ENCODE measurements around the gene CENATAC. TPM values are rescaled to one million over a fixed set of nuclear protein-coding genes. Genes with fewer than 3 reads are reported as not detected.
A peak's percentile ranks its signal among the peaks of the same experiment; 100 is the strongest.
"Not testable (repeated sequence)": the region's sequence is repeated elsewhere in the genome, so short reads cannot be mapped to it uniquely, and the experiment has no call there.

CENATAC gene
- 100 to 1,000 TPM in 3 of 4 donors, 10 to 100 TPM in 1; 66.4 to 192 (median 105) TPM for total RNA-seq

- DNase-seq = peak; percentile 92 to 98 (median 96)
- TF ChIP-seq, protein P1, sequence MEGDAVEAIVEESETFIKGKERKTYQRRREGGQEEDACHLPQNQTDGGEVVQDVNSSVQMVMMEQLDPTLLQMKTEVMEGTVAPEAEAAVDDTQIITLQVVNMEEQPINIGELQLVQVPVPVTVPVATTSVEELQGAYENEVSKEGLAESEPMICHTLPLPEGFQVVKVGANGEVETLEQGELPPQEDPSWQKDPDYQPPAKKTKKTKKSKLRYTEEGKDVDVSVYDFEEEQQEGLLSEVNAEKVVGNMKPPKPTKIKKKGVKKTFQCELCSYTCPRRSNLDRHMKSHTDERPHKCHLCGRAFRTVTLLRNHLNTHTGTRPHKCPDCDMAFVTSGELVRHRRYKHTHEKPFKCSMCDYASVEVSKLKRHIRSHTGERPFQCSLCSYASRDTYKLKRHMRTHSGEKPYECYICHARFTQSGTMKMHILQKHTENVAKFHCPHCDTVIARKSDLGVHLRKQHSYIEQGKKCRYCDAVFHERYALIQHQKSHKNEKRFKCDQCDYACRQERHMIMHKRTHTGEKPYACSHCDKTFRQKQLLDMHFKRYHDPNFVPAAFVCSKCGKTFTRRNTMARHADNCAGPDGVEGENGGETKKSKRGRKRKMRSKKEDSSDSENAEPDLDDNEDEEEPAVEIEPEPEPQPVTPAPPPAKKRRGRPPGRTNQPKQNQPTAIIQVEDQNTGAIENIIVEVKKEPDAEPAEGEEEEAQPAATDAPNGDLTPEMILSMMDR (IDR thresholded peaks at IDR 0.05) = peak in 3 of 6 experiments; percentile 23 to 26 (median 26)
- TF ChIP-seq POLR2A (IDR thresholded peaks at IDR 0.05) = peak; percentile 61 to 72
- Histone ChIP-seq H3K4me3 (peak within 1 kb of the TSS; percentile 71 to 93 (median 76)), H3K36me3 (peaks cover 0 to 32% (median 0%) of the 10 kb centered on the region in 3 donors), H3K27ac (peak within 1 kb of the TSS; percentile 74 to 84 (median 80)), H3K4me1 (peaks cover 0 to 19% (median 6%) of the 10 kb centered on the region in 4 donors), H3K27me3 (no peaks in the 10 kb centered on the region), H3K9me3 (no peaks in the 10 kb centered on the region)
Observed at GRCh38 chr11:118997627-118998387, at the start of gene CENATAC. Gene CENATAC, plus strand, starts transcription at chr11:118998138. Its CDS starts 60 bp downstream, at chr11:118998198.

GRCh38 chr11:118953265-118953664 is 44.7 kb upstream of the CENATAC start:
- no peaks in the 10 kb centered on the region for H3K9me3 ChIP-seq
- DNase-seq = no peak
- TF ChIP-seq, protein P1 (IDR thresholded peaks at IDR 0.05) = no peak
- TF ChIP-seq POLR2A (IDR thresholded peaks at IDR 0.05) = no peak

DNA sequence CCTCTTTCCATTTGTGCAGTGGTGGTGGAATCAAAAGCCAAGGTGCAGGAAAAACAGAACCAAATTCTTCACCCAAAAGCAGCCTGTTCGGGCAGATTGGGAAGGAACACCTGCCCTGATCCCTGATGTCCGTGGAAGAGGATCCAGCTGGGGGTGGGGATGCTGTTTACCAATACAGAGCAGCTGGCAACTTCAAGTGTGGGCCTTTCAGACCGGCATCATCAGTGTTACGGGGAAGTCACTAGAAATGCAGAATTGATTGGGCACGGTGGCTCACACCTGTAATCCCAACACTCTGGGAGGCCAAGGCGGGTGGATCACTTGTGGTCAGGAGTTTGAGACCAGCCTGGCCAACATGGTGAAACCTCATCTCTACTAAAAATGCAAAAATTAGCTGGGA is 44.0 kb upstream of the CENATAC start:
- not testable (repeated sequence) for H3K4me1 ChIP-seq, H3K27ac ChIP-seq, H3K4me3 ChIP-seq, DNase-seq, H3K9me3 ChIP-seq, H3K27me3 ChIP-seq, H3K36me3 ChIP-seq

More at GRCh38 chr11:118953265-118953664, 44.7 kb upstream of the CENATAC start:
- Histone ChIP-seq H3K27ac (no peak overlapping the region), H3K4me1 (no peaks in the 10 kb centered on the region), H3K27me3 (no peaks in the 10 kb centered on the region), H3K36me3 (no peaks in the 10 kb centered on the region), H3K4me3 (no peak overlapping the region)

DNA sequence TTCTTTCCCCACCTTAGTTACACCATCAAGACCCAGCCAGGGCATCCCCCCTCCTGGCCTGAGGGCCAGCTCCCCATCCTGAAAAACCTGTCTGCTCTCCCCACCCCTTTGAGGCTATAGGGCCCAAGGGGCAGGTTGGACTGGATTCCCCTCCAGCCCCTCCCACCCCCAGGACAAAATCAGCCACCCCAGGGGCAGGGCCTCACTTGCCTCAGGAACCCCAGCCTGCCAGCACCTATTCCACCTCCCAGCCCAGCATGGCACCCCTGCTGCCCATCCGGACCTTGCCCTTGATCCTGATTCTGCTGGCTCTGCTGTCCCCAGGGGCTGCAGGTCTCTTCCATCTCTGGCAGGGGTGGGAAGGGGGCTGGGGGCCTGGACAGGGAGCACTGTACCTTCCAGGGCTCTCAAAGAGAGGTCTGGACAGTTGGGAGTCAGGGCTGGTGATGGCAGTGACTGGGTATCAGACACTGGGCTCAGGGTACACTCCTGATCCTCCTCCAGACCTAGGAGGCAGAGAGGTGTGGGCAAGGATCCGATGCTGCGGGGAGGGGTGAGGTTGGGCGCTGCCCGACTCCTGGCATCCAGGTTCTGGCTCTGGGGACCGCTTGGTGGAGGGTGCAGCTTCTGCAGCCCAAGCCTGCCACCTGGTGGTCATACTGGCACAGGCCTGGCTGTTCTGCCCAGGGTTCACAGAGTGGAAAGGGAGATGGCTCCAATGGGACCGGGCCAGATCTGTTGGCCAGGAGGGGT is 41.7 kb upstream of the CENATAC start, which contains the start of gene UPK2:
Gene UPK2 (plus strand): TSS at position 205 of the 753 bp plus-strand sequence. CDS start 53 bp downstream, at position 258.
- H3K4me1 ChIP-seq = no peaks in the 10 kb centered on the region
- no peak within 1 kb of the TSS for H3K4me3 ChIP-seq
- no peak within 1 kb of the TSS for H3K27ac ChIP-seq
- H3K27me3 ChIP-seq = no peaks in the 10 kb centered on the region
- DNase-seq = peak; percentile 87 to 96 (median 92)
- TF ChIP-seq, protein P1 (IDR thresholded peaks at IDR 0.05) = peak; percentile 93 to 99 (median 97)
- TF ChIP-seq POLR2A (IDR thresholded peaks at IDR 0.05) = no peak
- no peaks in the 10 kb centered on the region for H3K36me3 ChIP-seq
- no peaks in the 10 kb centered on the region for H3K9me3 ChIP-seq

DNA sequence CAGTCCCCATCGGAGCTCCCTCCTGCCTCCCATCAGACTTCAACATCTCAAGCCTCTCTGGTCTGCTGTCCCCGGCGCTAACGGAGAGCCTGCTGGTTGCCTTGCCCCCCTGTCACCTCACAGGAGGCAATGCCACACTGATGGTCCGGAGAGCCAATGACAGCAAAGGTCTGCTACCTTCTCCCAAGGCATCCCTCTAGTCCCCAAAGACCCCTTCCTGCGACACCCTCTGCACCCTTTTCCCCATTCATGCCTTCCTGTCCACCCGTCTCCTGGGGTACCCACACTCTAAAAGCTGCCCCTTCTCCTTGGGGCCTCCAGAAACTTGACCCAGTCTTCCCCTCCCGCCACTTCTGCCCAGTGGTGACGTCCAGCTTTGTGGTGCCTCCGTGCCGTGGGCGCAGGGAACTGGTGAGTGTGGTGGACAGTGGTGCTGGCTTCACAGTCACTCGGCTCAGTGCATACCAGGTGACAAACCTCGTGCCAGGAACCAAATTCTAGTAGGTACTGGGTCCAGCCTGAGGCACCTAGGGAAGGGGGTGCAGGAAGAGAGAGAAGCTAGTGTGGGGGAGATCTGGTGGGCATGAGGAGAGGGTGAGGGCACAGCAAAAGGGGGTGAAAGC is 41.0 kb upstream of the CENATAC start:
- no peaks in the 10 kb centered on the region for H3K4me1 ChIP-seq
- no peaks in the 10 kb centered on the region for H3K9me3 ChIP-seq
- no peak overlapping the region for H3K27ac ChIP-seq
- no peak for DNase-seq
- H3K36me3 ChIP-seq = no peaks in the 10 kb centered on the region
- H3K27me3 ChIP-seq = no peaks in the 10 kb centered on the region
- no peak overlapping the region for H3K4me3 ChIP-seq
- TF ChIP-seq, protein P1 (IDR thresholded peaks at IDR 0.05) = no peak
- no peak for TF ChIP-seq POLR2A (IDR thresholded peaks at IDR 0.05)
